Neural cell (in vitro differentiated cells): Measurements from ENCODE around the gene VRK1. TPM values are rescaled to one million over a fixed set of nuclear protein-coding genes. Genes with fewer than 3 reads are reported as not detected.

Experiments
- H2AFZ ChIP-seq: fragments of 200-600, 300-800 bp; sonication (generic), shearing (Covaris generic); 2 replicates; pipeline ENCODE4 v1.6.0; 2014; ENCODE audit warnings: low read depth, mild to moderate bottlenecking, antibody characterized with exemption, low read length, moderate library complexity
- H3F3A ChIP-seq: fragments of 200-600 bp; shearing (Covaris generic); 2 replicates; pipeline ENCODE4 v1.6.1; 2016; ENCODE audit warnings: mild to moderate bottlenecking, moderate library complexity, mixed read lengths, antibody characterized with exemption, low read length; ENCODE audit not compliant: insufficient read depth, poor library complexity, severe bottlenecking
- H3K27ac ChIP-seq: fragments of 200-600, 300-800 bp; sonication (generic), shearing (Covaris generic); 2 replicates; pipeline ENCODE4 v1.5.1; 2014; ENCODE audit warnings: mild to moderate bottlenecking, low read length, moderate library complexity
- H3K27me3 ChIP-seq: fragments of 300-800, 200-600 bp; sonication (generic), shearing (Covaris generic); 2 replicates; pipeline ENCODE4 v1.6.0; 2014; ENCODE audit warnings: mild to moderate bottlenecking, low read depth, low read length, moderate library complexity; ENCODE audit not compliant: insufficient read depth
- H3K36me3 ChIP-seq: fragments of 300-800, 200-600 bp; sonication (generic), shearing (Covaris generic); 2 replicates; pipeline ENCODE4 v1.5.1; 2014; ENCODE audit warnings: mild to moderate bottlenecking, antibody characterized with exemption, low read length, moderate library complexity; ENCODE audit not compliant: insufficient read depth
- H3K4me2 ChIP-seq: fragments of 300-800, 200-600 bp; sonication (generic), shearing (Covaris generic); 2 replicates; pipeline ENCODE4 v1.6.0; 2014; ENCODE audit warnings: mild to moderate bottlenecking, low read length
- H3K4me3 ChIP-seq: fragments of 300-800, 200-600 bp; sonication (generic), shearing (Covaris generic); 2 replicates; pipeline ENCODE4 v1.5.1; 2014; ENCODE audit warnings: mild to moderate bottlenecking, low read length, moderate library complexity
- H3K79me2 ChIP-seq: fragments of 200-600 bp; shearing (Covaris generic); replicated peaks from 2 replicates; pipeline ENCODE4 v1.6.0; 2014; ENCODE audit warnings: mild to moderate bottlenecking, low read length, moderate library complexity; ENCODE audit not compliant: insufficient read depth
- H3K9ac ChIP-seq: fragments of 300-800, 200-600 bp; sonication (generic), shearing (Covaris generic); 2 replicates; pipeline ENCODE4 v1.6.1; 2016; ENCODE audit warnings: mild to moderate bottlenecking, low read length, mixed read lengths
- H3K9me2 ChIP-seq: fragments of 200-600 bp; shearing (Covaris generic); 2 replicates; pipeline ENCODE4 v1.6.1; 2016; ENCODE audit warnings: mild to moderate bottlenecking, low read length, mixed read lengths; ENCODE audit not compliant: insufficient read depth
- H3K9me3 ChIP-seq: fragments of 200-600, 300-800 bp; sonication (generic), shearing (Covaris generic); 2 replicates; pipeline ENCODE4 v1.6.1; 2016; ENCODE audit warnings: mild to moderate bottlenecking, mixed run types, low read length, moderate library complexity, mixed read lengths
- H4K20me1 ChIP-seq: fragments of 200-600 bp; shearing (Covaris generic); 2 replicates; pipeline ENCODE4 v1.6.1; 2016; ENCODE audit warnings: mild to moderate bottlenecking, mixed run types; ENCODE audit not compliant: insufficient read depth
- CTCF ChIP-seq: fragments of 450-650 bp; IDR thresholded peaks from 2 replicates; pipeline ENCODE4 v1.5.1; 2014; ENCODE audit warnings: antibody characterized with exemption, mild to moderate bottlenecking, moderate library complexity; ENCODE audit not compliant: poor library complexity, severe bottlenecking
- EP300 ChIP-seq: fragments of 450-650 bp; conservative IDR thresholded peaks from 2 replicates; pipeline ENCODE4 v1.6.1; 2014; ENCODE audit warnings: antibody characterized with exemption, mild to moderate bottlenecking, moderate library complexity; ENCODE audit not compliant: poor library complexity, severe bottlenecking
- EZH2 ChIP-seq: fragments of 200-600, 300-800 bp; shearing (Covaris generic), sonication (generic); IDR thresholded peaks from 2 replicates; pipeline ENCODE4 v1.6.1; 2014; ENCODE audit warnings: antibody characterized with exemption, low read length, borderline replicate concordance, mild to moderate bottlenecking; ENCODE audit not compliant: insufficient read depth, poor library complexity, severe bottlenecking
- MXI1 ChIP-seq: fragments of 450-650 bp; conservative IDR thresholded peaks from 2 replicates; pipeline ENCODE4 v1.6.1; 2014; ENCODE audit warnings: antibody characterized with exemption, mild to moderate bottlenecking; ENCODE audit not compliant: poor library complexity, severe bottlenecking
- POLR2AphosphoS5 ChIP-seq: IDR thresholded peaks from 2 replicates; pipeline ENCODE4 v1.6.1; 2012
- RAD21 ChIP-seq: fragments of 450-650 bp; conservative IDR thresholded peaks from 2 replicates; pipeline ENCODE4 v1.6.1; 2014; ENCODE audit warnings: antibody characterized with exemption, mild to moderate bottlenecking, moderate library complexity
- REST ChIP-seq: IDR thresholded peaks from 2 replicates; pipeline ENCODE4 v1.6.1; 2012; ENCODE audit warnings: borderline replicate concordance
- SMC3 ChIP-seq: fragments of 450-650 bp; conservative IDR thresholded peaks from 2 replicates; pipeline ENCODE4 v1.6.1; 2014; ENCODE audit warnings: antibody characterized with exemption, mild to moderate bottlenecking, moderate library complexity; ENCODE audit not compliant: poor library complexity
- TAF1 ChIP-seq: IDR thresholded peaks from 2 replicates; pipeline ENCODE4 v1.6.1; 2012; ENCODE audit warnings: low read depth
- polyA plus RNA-seq: library from polyadenylated mRNA; depleted of rRNA; stranded (reverse); fragments of >200 nt; gene quantifications from 2 replicates; pipeline ENCODE4 v1.2.3, GENCODE V29; 2014

Gene VRK1
- polyA plus RNA-seq, 1 donor from 2014 or later: 86.0 TPM

- TF ChIP-seq MXI1 (peak; percentile 92), RAD21 (no peak), SMC3 (peak; percentile 40), POLR2AphosphoS5 (peak; percentile 37), EZH2 (no peak), REST (peak; percentile 11), CTCF (no peak)
- Histone ChIP-seq H3K9me3 (no peaks in the 10 kb centered on the region), H3K27me3 (no peaks in the 10 kb centered on the region), H3K4me2 (peak overlapping the region; percentile 98), H2AFZ (no peak overlapping the region), H4K20me1 (no peaks in the 10 kb centered on the region), H3K79me2 (peaks cover 43% of the 10 kb centered on the region), H3K9me2 (no peaks in the 10 kb centered on the region), H3K4me3 (peak overlapping the region; percentile 87), H3K9ac (peak overlapping the region; percentile 81), H3F3A (peaks cover 6% of the 10 kb centered on the region), H3K36me3 (no peaks in the 10 kb centered on the region), H3K27ac (peak overlapping the region; percentile 92)
Measured at GRCh38 chr14:96797582-96798349, 584 bp downstream of the VRK1 start.

- TF ChIP-seq POLR2AphosphoS5 (no peak), REST (no peak), EP300 (no peak), MXI1 (no peak), SMC3 (no peak), CTCF (no peak), RAD21 (no peak), TAF1 (no peak), EZH2 (no peak)
- peaks cover 6% of the 10 kb centered on the region for H3F3A ChIP-seq
- H3K4me2 ChIP-seq: peak overlapping the region; percentile 98
- H3K4me3 ChIP-seq: peak overlapping the region; percentile 87
- no peaks in the 10 kb centered on the region for H3K36me3 ChIP-seq
- H3K9ac ChIP-seq: peak overlapping the region; percentile 81
- H3K27me3 ChIP-seq: no peaks in the 10 kb centered on the region
- H3K79me2 ChIP-seq: peaks cover 55% of the 10 kb centered on the region
- peak overlapping the region; percentile 92 for H3K27ac ChIP-seq
- no peaks in the 10 kb centered on the region for H3K9me2 ChIP-seq
- H2AFZ ChIP-seq: no peak overlapping the region
- no peaks in the 10 kb centered on the region for H3K9me3 ChIP-seq
- no peaks in the 10 kb centered on the region for H4K20me1 ChIP-seq
Measured at GRCh38 chr14:96798956-96799355, 1.8 kb downstream of the VRK1 start.
